ENCODE results near the gene LHPP.

- TF ChIP-seq ZNF274 (IDR thresholded peaks at IDR 0.05; ENCODE audit: low read depth, low read length): no peak
- no peak for TF ChIP-seq SUZ12 (IDR thresholded peaks at IDR 0.05; ENCODE audit: extremely low read depth, insufficient read depth, insufficient read length)
- TF ChIP-seq YY1 (IDR thresholded peaks at IDR 0.05; ENCODE audit: insufficient read depth, insufficient read length): no peak
These were observed 137.4 kb downstream of the LHPP start for GRCh38 chr10:124598773-124599587.
